ENCODE data around the gene FAM186B.
"Not testable (repeated sequence)": the region's sequence is repeated elsewhere in the genome, so short reads cannot be mapped to it uniquely, and the experiment has no call there.

FAM186B gene

GRCh38 chr12:49605539-49605938 lies at the start of gene FAM186B:
FAM186B (minus strand) TSS chr12:49605639; CDS start chr12:49605477, 162 bp downstream.
- DNase-seq (ENCODE audit: low read depth in 2 of 2, low spot score in 1 of 2), result not testable (repeated sequence)

- no peak for DNase-seq (ENCODE audit: low read depth in 2 of 2, low spot score in 1 of 2)
Measured at GRCh38 chr12:49654715-49655114, 49.3 kb upstream of the FAM186B start.

GRCh38 chr12:49652921-49653520 lies 47.6 kb upstream of the FAM186B start:
- no peak for DNase-seq (ENCODE audit: low read depth in 2 of 2, low spot score in 1 of 2)

- DNase-seq (ENCODE audit: low read depth in 2 of 2, low spot score in 1 of 2), result no peak
Measured at GRCh38 chr12:49651855-49652254, 46.4 kb upstream of the FAM186B start.

GRCh38 chr12:49649892-49650291 lies 44.5 kb upstream of the FAM186B start:
- no peak for DNase-seq (ENCODE audit: low read depth in 2 of 2, low spot score in 1 of 2)

- no peak for DNase-seq (ENCODE audit: low read depth in 2 of 2, low spot score in 1 of 2)
Measured at GRCh38 chr12:49649445-49649844, 44.0 kb upstream of the FAM186B start.

- no peak for DNase-seq (ENCODE audit: low read depth in 2 of 2, low spot score in 1 of 2)
Measured at GRCh38 chr12:49648712-49649003, 43.2 kb upstream of the FAM186B start.

GRCh38 chr12:49647827-49648711 lies 42.6 kb upstream of the FAM186B start:
- no peak for DNase-seq (ENCODE audit: low read depth in 2 of 2, low spot score in 1 of 2)

GRCh38 chr12:49646871-49647654 lies 41.6 kb upstream of the FAM186B start:
- no peak for DNase-seq (ENCODE audit: low read depth in 2 of 2, low spot score in 1 of 2)

- no peak for DNase-seq (ENCODE audit: low read depth in 2 of 2, low spot score in 1 of 2)
Measured at GRCh38 chr12:49646331-49646830, 40.9 kb upstream of the FAM186B start.

GRCh38 chr12:49645146-49646039 lies 40.0 kb upstream of the FAM186B start:
- no peak for DNase-seq (ENCODE audit: low read depth in 2 of 2, low spot score in 1 of 2)

- peak; percentile 61 to 62 for DNase-seq (ENCODE audit: low read depth in 2 of 2, low spot score in 1 of 2)
Measured at GRCh38 chr12:49644620-49644994, 39.2 kb upstream of the FAM186B start.

- DNase-seq (ENCODE audit: low read depth in 2 of 2, low spot score in 1 of 2), result no peak
Measured at GRCh38 chr12:49643961-49644619, 38.7 kb upstream of the FAM186B start.

- DNase-seq (ENCODE audit: low read depth in 2 of 2, low spot score in 1 of 2), result no peak
Measured at GRCh38 chr12:49643135-49643534, 37.7 kb upstream of the FAM186B start.

GRCh38 chr12:49642370-49642802 lies 36.9 kb upstream of the FAM186B start:
- DNase-seq (ENCODE audit: low read depth in 2 of 2, low spot score in 1 of 2), result no peak

- DNase-seq (ENCODE audit: low read depth in 2 of 2, low spot score in 1 of 2), result no peak
Measured at GRCh38 chr12:49641748-49642369, 36.4 kb upstream of the FAM186B start.

GRCh38 chr12:49636979-49637755 lies 31.7 kb upstream of the FAM186B start:
- no peak for DNase-seq (ENCODE audit: low read depth in 2 of 2, low spot score in 1 of 2)

GRCh38 chr12:49636574-49636973 lies 31.1 kb upstream of the FAM186B start:
- DNase-seq (ENCODE audit: low read depth in 2 of 2, low spot score in 1 of 2), result no peak

- DNase-seq (ENCODE audit: low read depth in 2 of 2, low spot score in 1 of 2), result no peak
Measured at GRCh38 chr12:49635656-49636055, 30.2 kb upstream of the FAM186B start.

Data from stimulated activated CD8-positive, alpha-beta memory T cell treated with anti-CD3 and anti-CD28 coated beads, Interleukin-4, amount 100 ng/mL, for 4 hours (primary cell).